Measurements from ENCODE around the gene ITGA11. TPM values are rescaled to one million over a fixed set of nuclear protein-coding genes. Genes with fewer than 3 reads are reported as not detected.

Gene ITGA11
- total and polyA plus RNA-seq, 2 of the 4 experiments (the other 2 are of a cell fraction), result 4.1 to 6.6 TPM

DNA sequence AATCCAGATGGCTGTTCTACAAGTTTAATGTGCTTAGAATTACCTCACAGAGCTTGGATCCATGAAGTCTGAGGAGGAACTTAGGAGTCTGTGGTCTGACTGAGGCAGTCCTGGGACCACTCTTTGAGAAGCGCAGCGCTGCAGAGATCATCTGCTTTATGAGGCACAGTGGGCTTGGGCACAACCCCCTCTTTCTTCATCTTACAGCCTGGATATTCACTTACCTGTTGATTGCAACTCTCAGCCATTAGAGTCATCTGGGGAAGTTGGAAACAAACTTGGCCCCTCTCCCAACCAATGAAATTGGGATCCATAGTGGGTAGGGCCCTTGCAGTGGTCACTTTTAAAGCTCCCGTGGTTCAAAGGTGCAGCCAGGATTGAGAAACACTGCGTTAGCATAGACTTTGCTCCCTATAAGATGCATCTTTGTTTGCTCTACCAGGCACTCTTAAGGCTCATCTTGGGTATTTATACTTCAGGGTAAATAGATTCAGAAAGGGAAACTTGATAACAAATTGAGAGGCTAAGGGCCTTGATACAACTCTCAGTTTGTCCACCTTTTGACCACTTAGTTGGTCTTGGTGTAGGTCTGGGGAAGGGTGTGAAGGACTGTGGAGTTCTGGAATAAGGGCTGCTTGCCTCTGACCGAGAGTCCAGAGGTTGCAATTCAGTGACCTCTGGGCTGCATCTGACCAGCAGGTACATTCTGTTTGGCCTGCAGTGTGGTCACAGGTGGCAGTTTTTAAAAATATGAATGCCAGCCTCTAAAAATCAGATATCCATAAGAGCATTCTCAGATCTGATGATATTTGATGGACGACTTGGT is 131.6 kb downstream of the ITGA11 start (continued):
- no peak for TF ChIP-seq MAZ (IDR thresholded peaks at IDR 0.05; ENCODE audit: borderline replicate concordance, low read depth, low read length)

DNA sequence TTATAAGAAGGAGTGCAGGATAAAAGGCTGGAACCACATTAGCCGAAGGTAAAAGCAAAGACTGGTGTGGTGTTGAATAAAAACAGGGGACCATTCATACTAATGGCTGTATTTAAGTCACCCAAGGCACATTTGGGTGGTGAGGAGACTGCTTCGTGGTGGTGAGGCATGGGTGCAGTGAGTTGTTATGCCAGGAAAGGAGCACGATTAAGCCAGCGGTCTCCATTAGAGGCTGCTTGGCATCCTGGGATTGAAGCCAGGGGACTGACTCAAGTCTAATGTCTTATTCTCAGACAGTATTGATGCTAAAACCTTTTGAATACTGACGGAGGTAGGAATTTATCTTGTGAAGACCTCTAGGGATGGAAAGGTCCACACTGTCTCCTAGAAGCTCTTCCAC is 132.5 kb downstream of the ITGA11 start:
- Histone ChIP-seq H2BK5ac (ENCODE audit: low read depth, low read length, poor library complexity, severe bottlenecking) (no peak overlapping the region), H3K4ac (ENCODE audit: low read depth, low read length) (no peak overlapping the region), H3K23ac (ENCODE audit: low read depth, low read length) (no peak overlapping the region), H3K27me3 (ENCODE audit: control insufficient read depth, insufficient read depth, low read length) (no peaks in the 10 kb centered on the region), H3K9me1 (ENCODE audit: insufficient read depth, low read length) (peaks cover 5% of the 10 kb centered on the region; the same call in 1 of the 2 replicates), H2BK20ac (ENCODE audit: low read depth, low read length) (no peak overlapping the region), H3K79me1 (ENCODE audit: low read depth in 1 of 2, low read length in 2 of 2) (peaks cover 18 to 29% of the 10 kb centered on the region in 2 experiments), H2BK15ac (ENCODE audit: low read depth, low read length) (no peak overlapping the region), H4K91ac (ENCODE audit: insufficient read depth, low read depth, low read length) (no peak overlapping the region), H3K4me1 (ENCODE audit: control insufficient read depth, insufficient read depth, low read length) (peaks cover 3% of the 10 kb centered on the region), H3K9me3 (ENCODE audit: control insufficient read depth, insufficient read depth, low read length) (no peaks in the 10 kb centered on the region), H4K20me1 (ENCODE audit: insufficient read depth, low read length) (peaks cover 4% of the 10 kb centered on the region; the same call in 1 of the 2 replicates), H4K5ac (ENCODE audit: low read depth, low read length) (no peak overlapping the region), H3K14ac (replicated peaks; ENCODE audit: low read depth, low read length) (no peak overlapping the region), H3K56ac (ENCODE audit: extremely low read depth, insufficient read depth, low read length) (no peak overlapping the region), H3K36me3 (ENCODE audit: control insufficient read depth, insufficient read depth, low read length) (peaks cover 12% of the 10 kb centered on the region), H4K8ac (ENCODE audit: low read depth in 2 of 2, low read length in 2 of 2) (no peak overlapping the region), H3K4me3 (ENCODE audit: insufficient read depth, low read depth, low read length) (no peak overlapping the region), H2AFZ (replicated peaks; ENCODE audit: low read length, poor library complexity) (no peak overlapping the region), H2BK120ac (ENCODE audit: low read depth, low read length) (no peak overlapping the region), H2AK9ac (replicated peaks; ENCODE audit: low read depth, low read length, poor library complexity) (no peak overlapping the region), H3K18ac (ENCODE audit: low read depth, low read length) (no peak overlapping the region), H3K9ac (ENCODE audit: low read depth, low read length) (no peak overlapping the region), H2AK5ac (ENCODE audit: low read depth, low read length) (no peak overlapping the region), H3K4me2 (ENCODE audit: low read depth, low read length) (no peak overlapping the region), H3K27ac (ENCODE audit: insufficient read depth, low read length) (no peak overlapping the region)
- ChIA-PET POLR2A (ENCODE audit: unreplicated experiment) (no interaction called here), CTCF (no interaction called here)
- TF ChIP-seq CHD1 (IDR thresholded peaks at IDR 0.05; ENCODE audit: low read depth, low read length) (no peak), FOS (IDR thresholded peaks at IDR 0.05; ENCODE audit: low read depth, low read length) (no peak), CEBPB (IDR thresholded peaks at IDR 0.05; ENCODE audit: low read depth, low read length) (no peak), POLR2A (IDR thresholded peaks at IDR 0.05; ENCODE audit: low read depth, low read length) (no peak)
- TF ChIP-seq, protein P1, sequence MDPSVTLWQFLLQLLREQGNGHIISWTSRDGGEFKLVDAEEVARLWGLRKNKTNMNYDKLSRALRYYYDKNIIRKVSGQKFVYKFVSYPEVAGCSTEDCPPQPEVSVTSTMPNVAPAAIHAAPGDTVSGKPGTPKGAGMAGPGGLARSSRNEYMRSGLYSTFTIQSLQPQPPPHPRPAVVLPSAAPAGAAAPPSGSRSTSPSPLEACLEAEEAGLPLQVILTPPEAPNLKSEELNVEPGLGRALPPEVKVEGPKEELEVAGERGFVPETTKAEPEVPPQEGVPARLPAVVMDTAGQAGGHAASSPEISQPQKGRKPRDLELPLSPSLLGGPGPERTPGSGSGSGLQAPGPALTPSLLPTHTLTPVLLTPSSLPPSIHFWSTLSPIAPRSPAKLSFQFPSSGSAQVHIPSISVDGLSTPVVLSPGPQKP (IDR thresholded peaks at IDR 0.05; ENCODE audit: borderline replicate concordance, low read depth, low read length), result no peak
- in situ Hi-C loops (cut with MboI; ENCODE audit: low sequenced_read_pairs) (no loop called here), intact Hi-C loops (cut with micrococcal nuclease) (no loop called here), dilution Hi-C loops (cut with HindIII; ENCODE audit: low sequenced_read_pairs, unreplicated experiment) (no loop called here)
- BruUV-seq (replicated peaks), result no TSS peak
- ATAC-seq (ENCODE audit: low read depth) (no peak), DNase-seq (no peak)
- WGBS, 2 experiments (ENCODE audit: extremely low coverage in 2 of 2, insufficient read length in 1 of 2), result 90% methylated on average over 2 of the region's 5 CpGs; no CpG with 5 or more reads in 1 of the 2 experiments

All from IMR-90 (cell line).